ENCODE measurements around the gene DCDC1.

Gene DCDC1

GRCh38 chr11:31383116-31383515 lies 13.6 kb upstream of the DCDC1 start:
- no peak for DNase-seq (ENCODE audit: low read depth)
- no peak overlapping the region for H3K4me3 ChIP-seq (ENCODE audit: low read depth, low read length)
- TF ChIP-seq, protein P1, sequence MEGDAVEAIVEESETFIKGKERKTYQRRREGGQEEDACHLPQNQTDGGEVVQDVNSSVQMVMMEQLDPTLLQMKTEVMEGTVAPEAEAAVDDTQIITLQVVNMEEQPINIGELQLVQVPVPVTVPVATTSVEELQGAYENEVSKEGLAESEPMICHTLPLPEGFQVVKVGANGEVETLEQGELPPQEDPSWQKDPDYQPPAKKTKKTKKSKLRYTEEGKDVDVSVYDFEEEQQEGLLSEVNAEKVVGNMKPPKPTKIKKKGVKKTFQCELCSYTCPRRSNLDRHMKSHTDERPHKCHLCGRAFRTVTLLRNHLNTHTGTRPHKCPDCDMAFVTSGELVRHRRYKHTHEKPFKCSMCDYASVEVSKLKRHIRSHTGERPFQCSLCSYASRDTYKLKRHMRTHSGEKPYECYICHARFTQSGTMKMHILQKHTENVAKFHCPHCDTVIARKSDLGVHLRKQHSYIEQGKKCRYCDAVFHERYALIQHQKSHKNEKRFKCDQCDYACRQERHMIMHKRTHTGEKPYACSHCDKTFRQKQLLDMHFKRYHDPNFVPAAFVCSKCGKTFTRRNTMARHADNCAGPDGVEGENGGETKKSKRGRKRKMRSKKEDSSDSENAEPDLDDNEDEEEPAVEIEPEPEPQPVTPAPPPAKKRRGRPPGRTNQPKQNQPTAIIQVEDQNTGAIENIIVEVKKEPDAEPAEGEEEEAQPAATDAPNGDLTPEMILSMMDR (IDR thresholded peaks at IDR 0.05; ENCODE audit: low read depth, low read length) = no peak
- TF ChIP-seq, protein P2, sequence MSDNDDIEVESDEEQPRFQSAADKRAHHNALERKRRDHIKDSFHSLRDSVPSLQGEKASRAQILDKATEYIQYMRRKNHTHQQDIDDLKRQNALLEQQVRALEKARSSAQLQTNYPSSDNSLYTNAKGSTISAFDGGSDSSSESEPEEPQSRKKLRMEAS (IDR thresholded peaks at IDR 0.05; ENCODE audit: low read depth, low read length) = no peak
- TF ChIP-seq MYC (IDR thresholded peaks at IDR 0.05; ENCODE audit: low read depth, low read length) (no peak), POLR2A (IDR thresholded peaks at IDR 0.05; ENCODE audit: extremely low read depth, insufficient read length) (no peak)

GRCh38 chr11:31375879-31376278 lies 6.3 kb upstream of the DCDC1 start:
- H3K4me3 ChIP-seq (ENCODE audit: low read depth, low read length) = no peak overlapping the region
- TF ChIP-seq, protein P2 (IDR thresholded peaks at IDR 0.05; ENCODE audit: low read depth, low read length) = no peak
- TF ChIP-seq, protein P1 (IDR thresholded peaks at IDR 0.05; ENCODE audit: low read depth, low read length) = no peak
- TF ChIP-seq POLR2A (IDR thresholded peaks at IDR 0.05; ENCODE audit: extremely low read depth, insufficient read length) = no peak
- no peak for TF ChIP-seq MYC (IDR thresholded peaks at IDR 0.05; ENCODE audit: low read depth, low read length)
- DNase-seq (ENCODE audit: low read depth) = no peak

DNA sequence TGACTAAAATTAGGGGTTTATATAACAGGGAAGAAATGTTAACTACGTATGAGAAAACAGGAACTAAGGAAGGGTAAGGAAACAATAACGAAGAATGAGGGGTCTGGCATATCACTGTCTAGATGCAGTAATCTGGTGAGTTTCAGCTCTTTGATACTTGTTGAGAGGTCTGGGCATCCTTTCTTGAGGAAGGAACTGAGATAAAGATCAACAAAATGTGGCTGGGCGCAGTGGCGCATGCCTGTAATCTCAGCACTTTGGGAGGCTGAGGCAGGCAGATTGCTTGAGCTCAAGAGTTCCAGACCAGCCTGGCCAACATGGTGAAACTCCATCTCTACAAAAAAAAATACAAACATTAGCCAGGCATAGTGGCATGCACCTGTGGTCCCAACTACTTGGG lies 2.7 kb downstream of the DCDC1 start:
- H3K4me3 ChIP-seq (ENCODE audit: low read depth, low read length) = no peak overlapping the region
- DNase-seq (ENCODE audit: low read depth) = no peak
- TF ChIP-seq, protein P2 (IDR thresholded peaks at IDR 0.05; ENCODE audit: low read depth, low read length) = no peak
- TF ChIP-seq, protein P1 (IDR thresholded peaks at IDR 0.05; ENCODE audit: low read depth, low read length) = no peak

DNA sequence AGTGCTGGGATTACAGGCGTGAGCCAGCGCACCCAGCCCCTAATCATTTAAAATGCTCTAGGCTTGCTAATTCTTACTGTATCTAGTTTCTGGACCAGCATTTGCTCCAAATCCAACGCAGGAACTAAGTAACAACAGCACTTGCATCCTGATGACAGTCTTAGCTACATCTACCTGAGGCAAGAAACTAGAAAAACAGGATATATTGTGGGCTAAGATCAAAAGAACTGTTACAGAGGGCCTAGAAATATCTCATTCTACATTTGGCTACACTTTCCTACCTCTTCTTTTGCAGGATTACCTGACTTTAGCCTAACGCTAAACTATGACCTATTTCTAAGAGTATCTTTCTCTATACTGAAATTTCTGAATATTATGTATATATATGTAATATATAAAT lies 7.8 kb downstream of the DCDC1 start:
- H3K4me3 ChIP-seq (ENCODE audit: low read depth, low read length) = no peak overlapping the region
- no peak for DNase-seq (ENCODE audit: low read depth)
- TF ChIP-seq, protein P2 (IDR thresholded peaks at IDR 0.05; ENCODE audit: low read depth, low read length) = no peak
- TF ChIP-seq, protein P1 (IDR thresholded peaks at IDR 0.05; ENCODE audit: low read depth, low read length) = no peak
- no peak for TF ChIP-seq POLR2A (IDR thresholded peaks at IDR 0.05; ENCODE audit: extremely low read depth, insufficient read length)
- no peak for TF ChIP-seq MYC (IDR thresholded peaks at IDR 0.05; ENCODE audit: low read depth, low read length)

DNA sequence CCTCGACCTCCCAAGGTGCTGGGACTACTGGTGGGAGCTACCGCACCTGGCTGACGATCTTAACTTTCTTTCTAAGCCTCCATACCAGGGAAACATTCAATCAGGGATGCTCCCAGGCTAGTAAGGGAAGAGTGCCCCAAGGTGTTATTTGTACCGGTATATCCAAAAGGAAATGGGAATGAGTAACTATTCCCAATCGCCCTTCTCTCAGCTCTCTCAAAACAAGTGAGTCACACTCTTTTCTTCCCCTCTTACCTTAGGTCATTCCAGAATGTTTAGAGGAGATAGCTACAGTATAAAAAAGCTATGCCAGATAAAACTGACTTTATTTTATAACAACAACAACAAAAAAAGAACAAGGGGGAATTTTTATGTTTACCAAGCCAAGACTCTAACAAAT lies 13.7 kb downstream of the DCDC1 start:
- no peak overlapping the region for H3K4me3 ChIP-seq (ENCODE audit: low read depth, low read length)
- TF ChIP-seq, protein P2 (IDR thresholded peaks at IDR 0.05; ENCODE audit: low read depth, low read length) = no peak
- TF ChIP-seq POLR2A (IDR thresholded peaks at IDR 0.05; ENCODE audit: extremely low read depth, insufficient read length) (no peak), MYC (IDR thresholded peaks at IDR 0.05; ENCODE audit: low read depth, low read length) (no peak)
- TF ChIP-seq, protein P1 (IDR thresholded peaks at IDR 0.05; ENCODE audit: low read depth, low read length) = no peak
- no peak for DNase-seq (ENCODE audit: low read depth)

DNA sequence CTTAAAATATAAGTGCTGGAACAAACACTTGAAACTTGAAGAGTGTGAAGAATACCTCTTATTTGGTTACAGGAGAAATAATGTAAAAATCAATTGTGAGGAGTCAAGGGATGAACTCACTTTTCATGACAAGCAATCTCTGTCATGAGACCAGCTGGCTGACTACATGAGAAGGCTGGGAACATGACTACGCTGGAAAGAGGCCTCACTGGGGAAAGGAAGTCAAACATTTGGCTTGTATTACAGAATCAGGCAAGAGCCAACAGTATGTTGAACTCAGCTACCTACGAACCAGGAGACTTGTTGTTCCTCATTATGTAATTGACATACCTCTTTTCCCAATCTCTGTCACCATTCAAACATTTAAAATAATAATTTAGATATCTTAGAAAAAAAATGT lies 14.4 kb downstream of the DCDC1 start:
- TF ChIP-seq MYC (IDR thresholded peaks at IDR 0.05; ENCODE audit: low read depth, low read length) = no peak
- TF ChIP-seq, protein P2 (IDR thresholded peaks at IDR 0.05; ENCODE audit: low read depth, low read length) = no peak
- H3K4me3 ChIP-seq (ENCODE audit: low read depth, low read length) = no peak overlapping the region
- no peak for DNase-seq (ENCODE audit: low read depth)
